K562 (cell line): ENCODE measurements around the gene OLIG3. TPM values are rescaled to one million over a fixed set of nuclear protein-coding genes. Genes with fewer than 3 reads are reported as not detected.

Source experiments
- ATAC-seq: fragments of 200-7000 bp; cut with Tn5 transposase; 3 replicates; pipeline ENCODE4 v1.9.1; 2020; ENCODE audit warnings: moderate library complexity
- BruUV-seq: library from RNA; stranded (reverse); fragments of 400-500 nt; replicated peaks from 2 replicates; lab custom pipeline; 2021; lab: Mats Ljungman, UMichigan
- CTCF ChIA-PET: fragments of 300-600 bp; formaldehyde crosslinking; extraction: SDS; loops from one replicate; lab custom pipeline; 2021; ENCODE audit warnings: low intra/inter-chr PET ratio; lab: Yijun Ruan, JAX
- POLR2A ChIA-PET: fragments of 300-600, 350-650 bp; sonication (Branson Sonifier 250); formaldehyde crosslinking; extraction: SDS; loops from one replicate; lab custom pipeline; 2021; ENCODE audit warnings: antibody characterized with exemption, inconsistent platforms; lab: Yijun Ruan, JAX
- DNase-seq, 4 experiments: peaks; one replicate each; pipeline versions ENCODE4 v3.0.0 to v3.0.0-alpha.2; 2011 to 2018; ENCODE audit warnings: low spot score in 3 of 4, mixed read lengths in 3 of 4; ENCODE audit errors: extremely low read depth in 1 of 4
- FAIRE-seq: peaks from 2 replicates; lab custom pipeline; 2011; peaks lifted over from hg19 to GRCh38; lab: Jason Lieb, UNC
- H2AFZ ChIP-seq: 2 replicates; pipeline ENCODE4 v1.6.0; 2011; ENCODE audit warnings: low read depth, low read length, control low read depth, inconsistent platforms
- H3K27ac ChIP-seq: fragments of 200-600 bp; 3 replicates; pipeline ENCODE4 v1.8.0; 2011; ENCODE audit warnings: low read depth, mild to moderate bottlenecking, control low read depth, inconsistent platforms, low read length, moderate library complexity, mixed read lengths; ENCODE audit errors: extremely low read depth
- H3K27me3 ChIP-seq, 2 experiments: fragments of 300-600 bp in 1 of 2; 2 replicates in 1 of 2; 3 replicates in 1 of 2; pipeline versions ENCODE4 v1.6.0 to v1.8.0; 2011; ENCODE audit warnings: inconsistent platforms in 2 of 2, low read length in 2 of 2, mild to moderate bottlenecking in 1 of 2, mixed read lengths in 1 of 2, moderate library complexity in 1 of 2; ENCODE audit not compliant: control insufficient read depth in 2 of 2, insufficient read depth in 2 of 2
- H3K36me3 ChIP-seq: fragments of 300-600 bp; 3 replicates; pipeline ENCODE4 v1.8.0; 2011; ENCODE audit warnings: mild to moderate bottlenecking, low read length, inconsistent platforms; ENCODE audit not compliant: control insufficient read depth, insufficient read depth
- H3K4me1 ChIP-seq, 2 experiments: fragments of 200-600 bp in 1 of 2; replicated peaks in 1 of 2; 2 replicates in 1 of 2; 3 replicates in 1 of 2; pipeline versions ENCODE4 v1.5.1 to v1.8.0; 2011; ENCODE audit warnings: inconsistent platforms in 2 of 2, low read length in 2 of 2, mild to moderate bottlenecking in 1 of 2, mixed read lengths in 1 of 2, moderate library complexity in 1 of 2; ENCODE audit not compliant: control insufficient read depth in 2 of 2, insufficient read depth in 2 of 2
- H3K4me2 ChIP-seq: 2 replicates; pipeline ENCODE4 v1.6.1; 2011; ENCODE audit warnings: low read length, control low read depth, inconsistent platforms, mixed read lengths; ENCODE audit not compliant: insufficient read depth
- H3K4me3 ChIP-seq: fragments of 200-600 bp; sonication (generic), shearing (Covaris generic); 2 replicates; pipeline ENCODE4 v1.5.1; 2016; ENCODE audit warnings: control low read depth, inconsistent platforms
- H3K79me2 ChIP-seq: fragments of 200-600 bp; 3 replicates; pipeline ENCODE4 v1.8.0; 2011; ENCODE audit warnings: low read length, inconsistent platforms; ENCODE audit not compliant: control insufficient read depth, insufficient read depth
- H3K9ac ChIP-seq, 2 experiments: 2 replicates each; pipeline versions ENCODE4 v1.6.0 to v1.6.1; 2011; ENCODE audit warnings: low read depth in 2 of 2, low read length in 2 of 2, control low read depth in 1 of 2, inconsistent platforms in 1 of 2, mild to moderate bottlenecking in 1 of 2, mixed read lengths in 1 of 2; ENCODE audit not compliant: insufficient read depth in 1 of 2
- H3K9me1 ChIP-seq: one replicate; pipeline ENCODE4 v1.6.0; 2011; ENCODE audit warnings: inconsistent platforms, mild to moderate bottlenecking, low read length, moderate library complexity; ENCODE audit not compliant: control insufficient read depth, insufficient read depth
- H3K9me3 ChIP-seq: replicated peaks from 2 replicates; pipeline ENCODE4 v1.5.1; 2011; ENCODE audit warnings: low read depth, low read length, inconsistent platforms; ENCODE audit not compliant: control insufficient read depth, insufficient read depth
- H4K20me1 ChIP-seq: replicated peaks from 2 replicates; pipeline ENCODE4 v1.6.1; 2011; ENCODE audit warnings: low read length, inconsistent platforms, mixed read lengths; ENCODE audit not compliant: control insufficient read depth, insufficient read depth
- E2F3 ChIP-seq: fragments of 250-450 bp; sonication (Bioruptor Pico); IDR thresholded peaks from 2 replicates; pipeline ENCODE4 v1.4.0; 2020; ENCODE audit warnings: mild to moderate bottlenecking
- ESRRA ChIP-seq: fragments of 450-650 bp; IDR thresholded peaks from 2 replicates; pipeline ENCODE4 v1.6.1; 2014; ENCODE audit warnings: low read depth, mild to moderate bottlenecking, moderate library complexity, borderline replicate concordance
- FOXA1 ChIP-seq: fragments of 450-650 bp; IDR thresholded peaks from 2 replicates; pipeline ENCODE4 v1.6.1; 2016; ENCODE audit warnings: mild to moderate bottlenecking, borderline replicate concordance
- HNRNPUL1 ChIP-seq: fragments of 200-400 bp; formaldehyde crosslinking; IDR thresholded peaks from 2 replicates; pipeline ENCODE4 v1.6.1; 2017; ENCODE audit warnings: low read length
- KAT2B ChIP-seq: IDR thresholded peaks from one replicate; pipeline ENCODE4 v1.6.1; 2012; ENCODE audit warnings: low read depth, mild to moderate bottlenecking, control low read depth, inconsistent platforms, low read length, moderate library complexity
- NCOR1 ChIP-seq: fragments of 450-650 bp; IDR thresholded peaks from 2 replicates; pipeline ENCODE4 v1.6.1; 2016; ENCODE audit warnings: mild to moderate bottlenecking, moderate library complexity
- RAD51 ChIP-seq: fragments of 450-650 bp; IDR thresholded peaks from 2 replicates; pipeline ENCODE4 v1.7.1; 2016; ENCODE audit warnings: low read depth, mild to moderate bottlenecking, borderline replicate concordance
- RBM25 ChIP-seq: fragments of 200-400 bp; formaldehyde crosslinking; IDR thresholded peaks from 2 replicates; pipeline ENCODE4 v1.6.1; 2018; ENCODE audit warnings: low read length, low read depth, moderate library complexity; ENCODE audit not compliant: severe bottlenecking
- SREBF1 ChIP-seq: fragments of 150-350 bp; IDR thresholded peaks from 2 replicates; pipeline ENCODE4 v1.6.1; 2014; ENCODE audit warnings: antibody characterized with exemption, low read depth, low read length, borderline replicate concordance
- STAT5B ChIP-seq: fragments of 250-450 bp; sonication (Bioruptor Pico); IDR thresholded peaks from 2 replicates; pipeline ENCODE4 v1.8.0; 2021; ENCODE audit warnings: mild to moderate bottlenecking, inconsistent platforms
- ZNF707 ChIP-seq: fragments of 250-450 bp; sonication (Bioruptor Pico); conservative IDR thresholded peaks from 2 replicates; pipeline ENCODE4 v1.8.0; 2022; ENCODE audit warnings: inconsistent platforms, mild to moderate bottlenecking, moderate library complexity
- ZZZ3 ChIP-seq: fragments of 450-650 bp; IDR thresholded peaks from 2 replicates; pipeline ENCODE4 v1.6.1; 2016; ENCODE audit warnings: antibody characterized with exemption, mild to moderate bottlenecking, moderate library complexity
- WGBS: fragments of 100-300 bp; shearing (Covaris generic); methylation state at CpG from one replicate; pipeline ENCODE4 v1.1.6; 2016; ENCODE audit warnings: low coverage, mixed read lengths; ENCODE audit not compliant: insufficient coverage; ENCODE audit errors: missing lambda C conversion rate; 5-methylcytosine and 5-hydroxymethylcytosine counted together
- in situ Hi-C: fragments of 300-500 bp; cut with MboI; formaldehyde crosslinking; loops from 4 replicates; pipeline ENCODE4 v1.15.0; 2018; ENCODE audit warnings: inconsistent platforms, mixed read lengths
- intact Hi-C: fragments of 100-400 bp; cut with micrococcal nuclease; formaldehyde crosslinking; loops from 2 replicates; pipeline ENCODE4 v1.14.2; 2022
- polyA plus RNA-seq, 8 experiments: library from polyadenylated mRNA; depleted of rRNA in 4 of 8; stranded (reverse) in 5 of 8; unstranded in 3 of 8; fragments of >200 nt; fragmentation: Nextera tagmentation in 2 of 8; fragmentation: Illumina TruSeq in 1 of 8; extraction: Ambion mirVana in 2 of 8; extraction: Trizol in 1 of 8; gene quantifications; 2 replicates each; pipeline versions ENCODE4 v1.2.1 to v1.2.3, GENCODE V29; 2011 to 2014; ENCODE audit warnings: inconsistent platforms in 1 of 8, missing spikeins in 1 of 8
- total RNA-seq, 7 experiments: library from RNA; depleted of rRNA in 6 of 7; stranded (reverse); fragments of >200 nt in 6 of 7; fragmentation: Illumina TruSeq in 2 of 7; extraction: Trizol in 2 of 7; gene quantifications; 2 replicates each; pipeline versions ENCODE4 v1.2.1 to v1.2.3, GENCODE V29; 2011 to 2021; ENCODE audit warnings: low replicate concordance in 1 of 7
- TF ChIP-seq, protein P1 (sequence below): fragments of 200-800 bp; sonication (Bioruptor generic); IDR thresholded peaks from 2 replicates; pipeline ENCODE4 v1.6.1; 2017; ENCODE audit warnings: missing genetic modification characterization, missing compliant biosample characterization
- TF ChIP-seq, protein P2 (sequence below): sonication (generic); formaldehyde crosslinking; IDR thresholded peaks from 2 replicates; pipeline ENCODE4 v1.5.0; 2020; ENCODE audit warnings: missing genetic modification reagents

OLIG3 gene
- total and polyA plus RNA-seq, 9 of the 15 experiments (the other 6 are each of a cell fraction or from before 2014, with no cell fraction given), result not detected

DNA sequence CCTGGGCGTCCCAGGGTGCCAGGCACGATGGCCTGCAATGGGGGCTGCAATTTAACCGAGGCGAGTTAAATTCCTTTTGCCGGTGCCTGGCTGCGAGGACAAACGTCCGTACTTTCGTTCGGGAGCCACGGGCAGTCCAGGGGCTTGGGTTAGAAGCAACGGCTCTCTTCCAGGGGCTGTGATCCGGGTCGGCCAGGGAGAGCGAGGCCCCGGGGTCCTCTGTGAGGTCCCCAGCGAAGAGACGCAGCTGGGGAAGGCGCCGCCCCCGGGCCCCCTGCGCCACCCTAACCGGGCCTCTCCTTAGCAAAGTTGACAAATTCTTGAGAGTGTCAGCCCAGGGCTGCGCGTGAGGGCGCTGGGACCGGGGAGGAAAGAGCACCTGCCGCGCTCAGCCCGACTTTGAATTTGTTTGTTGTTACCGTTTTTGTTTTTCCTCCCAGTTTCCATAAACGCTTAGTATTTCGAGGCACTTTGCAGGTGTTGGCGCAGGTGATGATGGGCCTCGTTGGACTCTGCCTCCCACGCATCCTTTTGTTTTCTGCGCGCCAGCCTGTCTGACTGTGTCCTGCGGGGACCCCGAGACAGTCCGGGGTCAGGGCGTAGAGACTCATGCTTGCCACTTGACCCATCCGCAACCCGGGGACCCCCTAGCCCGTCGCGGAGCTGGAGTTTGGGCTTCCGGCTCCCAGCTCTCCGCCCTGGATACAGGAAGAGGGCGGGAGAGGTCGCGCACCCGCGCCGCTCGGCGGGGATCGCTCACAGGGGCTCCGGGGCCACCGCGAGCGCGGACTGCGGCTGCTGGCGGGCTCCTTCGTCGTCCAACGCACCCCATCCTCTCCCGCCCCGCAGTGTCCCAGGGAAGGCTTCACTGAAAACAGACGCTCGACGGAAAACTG lies 5.8 kb downstream of the OLIG3 start:
- Histone ChIP-seq H3K27ac (no peak overlapping the region), H2AFZ (no peak overlapping the region), H3K9ac (no peak overlapping the region), H3K9me3 (no peaks in the 10 kb centered on the region), H3K4me3 (no peak overlapping the region), H3K79me2 (no peaks in the 10 kb centered on the region), H3K36me3 (no peaks in the 10 kb centered on the region), H3K4me2 (no peak overlapping the region), H3K27me3 (peaks cover 61 to 66% of the 10 kb centered on the region in 2 experiments), H3K4me1 (peaks cover 0 to 16% of the 10 kb centered on the region in 2 experiments; a peak in 2 of 5 replicates), H4K20me1 (peaks cover 3% of the 10 kb centered on the region; the same call in 1 of the 2 replicates), H3K9me1 (no peaks in the 10 kb centered on the region)
- DNase-seq (no peak), FAIRE-seq (no peak), ATAC-seq (no peak)
- CTCF ChIA-PET, result no interaction called here
- intact Hi-C loops, result no loop called here
- POLR2A ChIA-PET, result interaction anchor here (0.6 kb wide), 1 partner anchor 11 kb away, joined by 3 read pairs; no protein-coding TSS in a partner anchor
- WGBS, result 6% methylated on average over 69 of the region's 73 CpGs
- no peak for TF ChIP-seq FOXA1
- TF ChIP-seq ESRRA, result no peak
- no peak for TF ChIP-seq ZZZ3
- TF ChIP-seq SREBF1, result no peak
- no peak for TF ChIP-seq KAT2B
- TF ChIP-seq, protein P1, sequence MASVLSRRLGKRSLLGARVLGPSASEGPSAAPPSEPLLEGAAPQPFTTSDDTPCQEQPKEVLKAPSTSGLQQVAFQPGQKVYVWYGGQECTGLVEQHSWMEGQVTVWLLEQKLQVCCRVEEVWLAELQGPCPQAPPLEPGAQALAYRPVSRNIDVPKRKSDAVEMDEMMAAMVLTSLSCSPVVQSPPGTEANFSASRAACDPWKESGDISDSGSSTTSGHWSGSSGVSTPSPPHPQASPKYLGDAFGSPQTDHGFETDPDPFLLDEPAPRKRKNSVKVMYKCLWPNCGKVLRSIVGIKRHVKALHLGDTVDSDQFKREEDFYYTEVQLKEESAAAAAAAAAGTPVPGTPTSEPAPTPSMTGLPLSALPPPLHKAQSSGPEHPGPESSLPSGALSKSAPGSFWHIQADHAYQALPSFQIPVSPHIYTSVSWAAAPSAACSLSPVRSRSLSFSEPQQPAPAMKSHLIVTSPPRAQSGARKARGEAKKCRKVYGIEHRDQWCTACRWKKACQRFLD (CRISPR knock-in tag), result no peak
- TF ChIP-seq ZNF707, result no peak
- TF ChIP-seq STAT5B (CRISPR knock-in tag), result no peak
- TF ChIP-seq HNRNPUL1, result no peak
- TF ChIP-seq, protein P2, sequence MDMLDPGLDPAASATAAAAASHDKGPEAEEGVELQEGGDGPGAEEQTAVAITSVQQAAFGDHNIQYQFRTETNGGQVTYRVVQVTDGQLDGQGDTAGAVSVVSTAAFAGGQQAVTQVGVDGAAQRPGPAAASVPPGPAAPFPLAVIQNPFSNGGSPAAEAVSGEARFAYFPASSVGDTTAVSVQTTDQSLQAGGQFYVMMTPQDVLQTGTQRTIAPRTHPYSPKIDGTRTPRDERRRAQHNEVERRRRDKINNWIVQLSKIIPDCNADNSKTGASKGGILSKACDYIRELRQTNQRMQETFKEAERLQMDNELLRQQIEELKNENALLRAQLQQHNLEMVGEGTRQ, result no peak
- no peak for TF ChIP-seq RBM25
- no peak for TF ChIP-seq RAD51
- TF ChIP-seq NCOR1, result no peak
- TF ChIP-seq E2F3 (CRISPR knock-in tag), result no peak
- no TSS peak for BruUV-seq
- in situ Hi-C loops, result no loop called here
